HG03139 (cell line): ENCODE results near the gene RUBCN.
"Not testable (repeated sequence)": the region's sequence is repeated elsewhere in the genome, so short reads cannot be mapped to it uniquely, and the experiment has no call there.

Experiments
- ATAC-seq: cut with Tn5 transposase; IDR thresholded peaks from one replicate; pipeline ENCODE4 v1.9.1; 2021; ENCODE audit not compliant: unreplicated experiment

RUBCN gene

DNA sequence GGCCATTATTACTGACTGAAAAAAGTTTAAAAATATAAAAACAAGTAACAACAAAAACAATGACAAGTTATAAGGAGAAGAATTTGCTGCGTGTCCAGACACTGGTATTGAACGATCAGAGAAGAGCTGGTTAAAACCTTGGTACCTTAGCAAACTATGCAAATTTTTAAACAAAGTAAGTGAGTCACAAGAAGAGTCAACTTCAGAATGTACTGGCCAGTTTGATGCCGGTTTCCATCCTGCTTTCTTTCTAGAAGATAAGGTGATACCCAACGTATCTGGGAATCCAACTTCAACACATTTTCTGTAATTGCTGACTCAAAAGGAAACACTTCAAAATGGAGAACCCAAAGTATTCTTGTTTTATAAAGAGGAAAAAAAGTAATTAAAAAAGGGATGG lies 49.8 kb downstream of the RUBCN start:
- no peak for ATAC-seq

DNA sequence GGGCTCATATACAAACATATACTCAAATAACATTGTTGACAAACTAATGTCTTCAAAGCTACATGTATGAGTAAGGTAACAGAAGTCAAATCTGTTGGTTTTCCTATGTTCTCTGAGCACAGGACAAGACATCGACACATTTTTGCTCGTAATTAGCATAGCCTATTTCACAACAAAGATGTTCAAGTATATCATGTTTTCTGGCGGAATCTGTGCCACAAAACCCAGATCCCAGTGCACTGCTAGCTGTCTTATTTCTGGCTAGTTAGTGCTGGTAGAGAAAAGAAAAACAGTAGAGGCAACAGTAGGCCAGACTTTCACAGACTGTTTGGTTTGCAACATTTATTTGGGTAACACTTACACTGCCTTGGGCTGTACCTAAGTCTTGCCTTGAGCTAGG lies 51.2 kb downstream of the RUBCN start:
- ATAC-seq: no peak

DNA sequence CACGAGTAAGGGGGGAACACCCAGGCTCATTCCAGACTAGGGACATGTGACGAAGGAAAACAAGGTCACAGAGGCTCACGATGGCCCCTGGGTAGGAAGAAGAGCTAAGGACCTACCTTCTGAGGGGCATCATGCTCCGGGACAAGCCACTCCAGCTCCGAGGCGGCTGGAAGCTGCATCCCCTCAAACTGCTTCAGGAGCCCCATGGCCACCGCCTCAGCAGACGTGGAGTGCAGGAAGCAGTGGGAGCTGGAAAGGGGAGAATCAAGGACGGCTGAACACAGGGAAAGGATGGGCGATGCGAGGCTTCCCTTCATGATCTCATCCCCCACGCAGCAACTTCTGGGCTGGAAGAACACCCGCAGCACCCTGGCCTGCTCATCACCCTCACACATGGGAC lies 53.5 kb downstream of the RUBCN start:
- ATAC-seq: no peak

DNA sequence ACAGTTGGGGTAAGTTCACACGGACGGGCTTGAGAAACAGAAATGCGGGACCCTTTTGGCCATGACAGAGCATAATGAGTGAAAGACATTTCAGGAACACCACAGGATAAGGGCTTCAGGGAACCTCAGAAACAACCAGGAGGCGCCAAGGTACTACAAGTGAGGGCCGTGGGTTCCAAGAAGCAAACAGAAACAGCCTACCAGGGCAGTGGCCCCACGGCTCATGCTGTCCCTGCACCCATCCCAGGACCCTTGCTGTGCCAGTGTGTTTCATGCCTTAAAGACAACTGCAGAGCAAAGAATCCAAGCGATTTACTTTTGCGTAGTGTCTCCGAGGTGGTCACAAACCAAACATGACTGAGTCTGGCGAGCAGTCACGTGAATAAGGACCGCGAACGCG lies 54.0 kb downstream of the RUBCN start:
- ATAC-seq: no peak

- ATAC-seq: no peak
These were observed 55.7 kb downstream of the RUBCN start for GRCh38 chr3:197680955-197681521.

- no peak for ATAC-seq
These were observed 60.8 kb downstream of the RUBCN start for GRCh38 chr3:197675951-197676350.

- ATAC-seq: no peak
These were observed 61.2 kb downstream of the RUBCN start for GRCh38 chr3:197675563-197675860.

GRCh38 chr3:197674741-197675562 lies 61.8 kb downstream of the RUBCN start:
- ATAC-seq: no peak

DNA sequence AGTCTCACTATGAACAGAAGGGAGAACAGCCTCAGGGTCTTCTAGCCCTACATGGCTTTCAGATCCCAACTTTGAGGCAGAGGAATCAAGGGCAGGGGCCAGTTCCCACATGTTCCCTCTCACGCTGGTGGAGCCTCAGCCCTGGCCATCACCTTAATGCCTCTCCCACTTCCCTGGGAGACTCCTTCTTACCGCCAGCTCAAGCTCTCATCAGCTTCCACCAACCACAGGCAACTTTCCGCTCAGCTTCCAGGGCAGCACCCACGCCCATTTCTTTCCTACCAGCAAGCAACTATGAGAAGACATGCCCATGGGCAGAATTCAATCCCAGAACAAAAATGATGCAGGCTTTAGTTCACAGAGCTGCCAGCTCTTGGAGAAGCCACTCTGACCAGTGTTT lies 63.5 kb downstream of the RUBCN start:
- no peak for ATAC-seq

- ATAC-seq: no peak
These were observed 66.3 kb downstream of the RUBCN start for GRCh38 chr3:197670361-197670760.

GRCh38 chr3:197667968-197668367 lies 68.7 kb downstream of the RUBCN start:
- no peak for ATAC-seq

GRCh38 chr3:197667293-197667692 lies 69.4 kb downstream of the RUBCN start:
- not testable (repeated sequence) for ATAC-seq

GRCh38 chr3:197666221-197666842 lies 70.4 kb downstream of the RUBCN start:
- not testable (repeated sequence) for ATAC-seq

DNA sequence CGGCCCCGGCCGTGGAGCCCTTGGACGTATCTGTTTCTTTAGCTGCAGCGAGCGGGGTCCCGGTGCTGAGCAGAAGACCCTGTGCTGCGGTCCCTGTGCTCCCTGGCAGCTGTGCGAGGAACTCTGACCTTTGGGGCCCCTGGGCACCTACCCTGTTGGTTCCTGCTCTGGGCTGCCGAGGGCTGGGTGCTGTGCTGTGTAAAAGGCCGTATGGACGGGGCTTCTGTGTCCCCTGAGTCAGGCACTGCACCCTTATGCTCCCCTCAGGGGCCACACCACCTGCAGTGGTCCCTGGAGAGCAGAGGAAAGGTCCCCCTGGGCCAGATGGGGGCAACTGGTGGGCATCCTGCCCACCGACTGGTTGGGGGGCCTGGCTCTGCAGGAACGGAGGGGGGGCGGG lies 71.2 kb downstream of the RUBCN start:
- peak; percentile 7 for ATAC-seq

DNA sequence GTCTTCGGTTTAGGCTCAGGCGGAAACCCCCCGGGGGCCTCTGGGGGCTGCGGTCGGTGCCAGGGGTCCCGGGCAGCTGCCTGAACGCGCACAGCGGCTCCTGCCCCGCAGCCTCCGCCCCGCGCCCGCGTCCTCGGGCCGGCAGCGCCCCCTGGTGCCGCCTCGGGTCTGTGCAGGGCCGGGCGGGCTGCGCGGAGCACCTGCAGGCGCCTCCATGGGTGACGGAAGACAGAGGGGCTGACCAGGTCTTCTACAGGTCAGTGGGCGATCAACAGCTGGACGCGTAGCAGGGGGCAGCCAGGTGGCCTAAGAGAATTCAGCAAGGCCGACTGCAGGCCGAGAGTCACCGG lies 71.6 kb downstream of the RUBCN start:
- ATAC-seq: peak; percentile 81

- peak; percentile 32 for ATAC-seq
These were observed 72.1 kb downstream of the RUBCN start for GRCh38 chr3:197664414-197665141.

- not testable (repeated sequence) for ATAC-seq
These were observed 73.2 kb downstream of the RUBCN start for GRCh38 chr3:197663367-197664140.

DNA sequence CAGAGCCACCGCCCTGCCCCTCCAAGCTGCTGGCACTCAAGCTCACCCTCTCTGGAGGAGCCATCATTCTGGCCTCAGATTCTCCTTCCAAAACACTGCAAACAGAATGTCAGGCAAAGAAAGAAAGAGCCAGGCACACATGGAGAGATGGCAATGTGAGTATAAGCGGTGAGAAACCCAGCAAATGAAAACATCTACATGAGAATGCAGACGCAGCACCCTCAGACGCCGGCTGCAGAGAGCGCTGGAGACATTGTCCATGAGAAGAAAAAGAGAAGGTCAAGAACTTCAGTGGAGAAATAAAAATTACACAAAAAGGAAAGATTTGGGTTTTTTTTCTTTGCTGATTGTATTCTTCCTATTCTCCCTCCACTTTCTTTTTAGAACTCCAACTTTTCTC lies 74.4 kb downstream of the RUBCN start:
- ATAC-seq: not testable (repeated sequence)

GRCh38 chr3:197661874-197662273 lies 74.8 kb downstream of the RUBCN start:
- not testable (repeated sequence) for ATAC-seq

- ATAC-seq: not testable (repeated sequence)
These were observed 75.4 kb downstream of the RUBCN start for GRCh38 chr3:197661234-197661834.

- ATAC-seq: not testable (repeated sequence)
These were observed 77.0 kb downstream of the RUBCN start for GRCh38 chr3:197659701-197660100.
